Endodermal cell (in vitro differentiated cells): ENCODE data around the gene BCS1L. TPM values are rescaled to one million over a fixed set of nuclear protein-coding genes. Genes with fewer than 3 reads are reported as not detected.

Experiments used
- DNase-seq: peaks from one replicate; pipeline ENCODE4 v3.0.0-alpha.2; 2017
- H3K27ac ChIP-seq: 2 replicates; pipeline ENCODE4 v1.5.1; 2013; ENCODE audit warnings: mild to moderate bottlenecking, low read depth, low read length, moderate library complexity
- H3K27me3 ChIP-seq: 2 replicates; pipeline ENCODE4 v1.6.1; 2013; ENCODE audit warnings: mild to moderate bottlenecking, low read length, moderate library complexity; ENCODE audit not compliant: insufficient read depth, control insufficient read depth, poor library complexity, severe bottlenecking
- H3K36me3 ChIP-seq: 2 replicates; pipeline ENCODE4 v1.7.0; 2013; ENCODE audit warnings: mild to moderate bottlenecking, low read length, moderate library complexity; ENCODE audit not compliant: control insufficient read depth, insufficient read depth
- H3K4me1 ChIP-seq: one replicate; pipeline ENCODE4 v1.7.0; 2013; ENCODE audit warnings: low read length; ENCODE audit not compliant: control insufficient read depth, insufficient read depth
- H3K4me3 ChIP-seq: 2 replicates; pipeline ENCODE4 v1.5.1; 2013; ENCODE audit warnings: mild to moderate bottlenecking, low read length, moderate library complexity
- H3K9ac ChIP-seq: 2 replicates; pipeline ENCODE4 v1.6.1; 2013; ENCODE audit warnings: mild to moderate bottlenecking, low read length, moderate library complexity; ENCODE audit not compliant: poor library complexity, severe bottlenecking; ENCODE audit errors: extremely low read depth
- H3K9me3 ChIP-seq: 2 replicates; pipeline ENCODE4 v1.6.1; 2013; ENCODE audit warnings: mild to moderate bottlenecking, low read length, moderate library complexity; ENCODE audit not compliant: control insufficient read depth
- H3K27ac Mint-ChIP-seq: 2 replicates; pipeline ENCODE4 v1.8.0; 2020; ENCODE audit warnings: mixed read lengths
- H3K27me3 Mint-ChIP-seq: 2 replicates; pipeline ENCODE4 v1.8.0; 2021; ENCODE audit warnings: mild to moderate bottlenecking, mixed read lengths; ENCODE audit not compliant: insufficient read depth
- H3K36me3 Mint-ChIP-seq: 2 replicates; pipeline ENCODE4 v1.8.0; 2020; ENCODE audit warnings: low read depth, mixed read lengths
- H3K4me1 Mint-ChIP-seq: 2 replicates; pipeline ENCODE4 v1.8.0; 2020; ENCODE audit warnings: mixed read lengths
- H3K4me3 Mint-ChIP-seq: 2 replicates; pipeline ENCODE4 v1.8.0; 2020; ENCODE audit warnings: mild to moderate bottlenecking, moderate library complexity, mixed read lengths
- H3K9me3 Mint-ChIP-seq: 2 replicates; pipeline ENCODE4 v1.8.0; 2020; ENCODE audit warnings: mild to moderate bottlenecking, mixed read lengths
- CTCF ChIP-seq: fragments of 200-600 bp; sonication (generic); conservative IDR thresholded peaks from 2 replicates; pipeline ENCODE4 v1.5.0; 2021; ENCODE audit warnings: antibody characterized with exemption, mild to moderate bottlenecking
- WGBS, 2 experiments: methylation state at CpG; one replicate each; pipeline versions ENCODE4 v1.1.5 to v1.1.7; 2013; ENCODE audit warnings: missing lambda C conversion rate in 2 of 2, mixed read lengths in 1 of 2; ENCODE audit not compliant: insufficient coverage in 1 of 2, insufficient read length in 1 of 2; 5-methylcytosine and 5-hydroxymethylcytosine counted together
- total RNA-seq, 2 donors: library from RNA; stranded (reverse); fragmentation: NEBNext Ultra II Directional in 1 of 2; extraction: Animal tissue kit (Norgen Biotek cat#: 25700) in 1 of 2; gene quantifications; 2 replicates in 1 of 2; 3 replicates in 1 of 2; pipeline ENCODE4 v1.2.1, GENCODE V29; 2021

The BCS1L gene
- total RNA-seq, 2 donors from 2014 or later, result 24.0 to 31.5 TPM

- no peaks in the 10 kb centered on the region for H3K4me1 ChIP-seq
- no peak overlapping the region for H3K4me3 Mint-ChIP-seq
- H3K27me3 ChIP-seq, result no peaks in the 10 kb centered on the region
- H3K36me3 ChIP-seq, result peaks cover 47% of the 10 kb centered on the region
- H3K4me3 ChIP-seq, result no peak overlapping the region
- no peak overlapping the region for H3K9ac ChIP-seq
- no peaks in the 10 kb centered on the region for H3K9me3 ChIP-seq
- DNase-seq, result no peak
- no peak overlapping the region for H3K27ac Mint-ChIP-seq
- H3K27ac ChIP-seq, result no peak overlapping the region
- peaks cover 51% of the 10 kb centered on the region for H3K36me3 Mint-ChIP-seq
- H3K4me1 Mint-ChIP-seq, result no peaks in the 10 kb centered on the region
- WGBS, 2 experiments, result 94 to 98% methylated on average over 7 to 8 of the region's 8 CpGs
- no peak for TF ChIP-seq CTCF
- no peaks in the 10 kb centered on the region for H3K9me3 Mint-ChIP-seq
- no peaks in the 10 kb centered on the region for H3K27me3 Mint-ChIP-seq
Measured at GRCh38 chr2:218698885-218699284, 39.4 kb downstream of the BCS1L start.

- Histone ChIP-seq H3K9me3 (no peaks in the 10 kb centered on the region), H3K36me3 (peaks cover 26% of the 10 kb centered on the region), H3K4me1 (no peaks in the 10 kb centered on the region), H3K4me3 (no peak overlapping the region), H3K27me3 (no peaks in the 10 kb centered on the region), H3K9ac (no peak overlapping the region), H3K27ac (no peak overlapping the region)
- WGBS, 2 experiments, result 82 to 100% methylated on average over 1 to 2 of the region's 2 CpGs
- H3K4me3 Mint-ChIP-seq, result no peak overlapping the region
- no peak for TF ChIP-seq CTCF
- no peaks in the 10 kb centered on the region for H3K27me3 Mint-ChIP-seq
- H3K36me3 Mint-ChIP-seq, result peaks cover 39% of the 10 kb centered on the region
- H3K4me1 Mint-ChIP-seq, result no peaks in the 10 kb centered on the region
- H3K27ac Mint-ChIP-seq, result no peak overlapping the region
- no peaks in the 10 kb centered on the region for H3K9me3 Mint-ChIP-seq
- no peak for DNase-seq
Measured at GRCh38 chr2:218701806-218702205, 42.3 kb downstream of the BCS1L start.

GRCh38 chr2:218703341-218703740, 43.9 kb downstream of the BCS1L start:
- no peak for TF ChIP-seq CTCF
- no peaks in the 10 kb centered on the region for H3K27me3 Mint-ChIP-seq
- H3K36me3 Mint-ChIP-seq, result peaks cover 27% of the 10 kb centered on the region
- Histone ChIP-seq H3K36me3 (peaks cover 24% of the 10 kb centered on the region), H3K9ac (no peak overlapping the region), H3K9me3 (no peaks in the 10 kb centered on the region), H3K4me1 (no peaks in the 10 kb centered on the region), H3K4me3 (no peak overlapping the region), H3K27me3 (no peaks in the 10 kb centered on the region), H3K27ac (no peak overlapping the region)
- 90 to 94% methylated on average over 4 of the region's 4 CpGs for WGBS, 2 experiments
- H3K27ac Mint-ChIP-seq, result no peak overlapping the region
- no peak for DNase-seq
- no peaks in the 10 kb centered on the region for H3K4me1 Mint-ChIP-seq
- no peak overlapping the region for H3K4me3 Mint-ChIP-seq
- H3K9me3 Mint-ChIP-seq, result no peaks in the 10 kb centered on the region
